ENCODE measurements around the gene DIAPH2.

Gene DIAPH2

DNA sequence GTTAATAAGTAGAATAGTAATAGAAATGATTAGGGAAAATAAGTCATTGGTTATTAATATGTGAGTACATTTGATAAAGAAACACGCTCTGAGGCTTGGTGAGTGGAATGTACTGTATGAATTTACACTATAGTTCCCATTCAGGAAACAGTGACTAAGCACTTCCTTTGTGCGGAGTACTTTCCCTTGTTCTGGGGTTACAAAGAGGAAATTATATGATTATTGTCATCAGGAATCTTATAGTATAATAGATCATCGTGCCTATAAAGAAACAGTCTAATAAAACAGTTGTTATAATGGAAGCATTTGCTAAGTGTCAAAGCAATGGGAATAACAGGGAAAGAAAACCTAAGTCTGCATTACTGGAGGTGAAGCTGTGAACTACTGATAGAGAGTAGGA, 337.0 kb downstream of the DIAPH2 start:
- Histone ChIP-seq H3K4me1 (ENCODE audit: low read length) (no peaks in the 10 kb centered on the region), H3K4me2 (ENCODE audit: low read depth, low read length) (no peak overlapping the region), H3K9ac (ENCODE audit: low read length) (no peak overlapping the region), H3F3A (ENCODE audit: insufficient read depth, low read length) (no peaks in the 10 kb centered on the region), H3K9me3 (replicated peaks; ENCODE audit: insufficient read depth, low read length) (no peaks in the 10 kb centered on the region), H3K27me3 (replicated peaks; ENCODE audit: insufficient read depth, low read length) (no peaks in the 10 kb centered on the region), H3K9me2 (replicated peaks; ENCODE audit: insufficient read depth, low read length) (no peaks in the 10 kb centered on the region), H3K4me3 (ENCODE audit: low read length) (no peak overlapping the region), H4K20me1 (ENCODE audit: insufficient read depth, low read length) (no peaks in the 10 kb centered on the region), H2AFZ (ENCODE audit: low read length) (no peak overlapping the region), H3K79me2 (ENCODE audit: low read length) (no peaks in the 10 kb centered on the region), H3K36me3 (replicated peaks; ENCODE audit: insufficient read depth, low read length) (no peaks in the 10 kb centered on the region), H3K27ac (ENCODE audit: low read length) (no peak overlapping the region)
- no peak for DNase-seq
- TF ChIP-seq EZH2phosphoT487 (IDR thresholded peaks at IDR 0.05; ENCODE audit: low read length) (no peak), EZH2 (optimal IDR thresholded peaks at IDR 0.05; ENCODE audit: low read depth, low read length) (no peak)
- TF ChIP-seq, protein P1, sequence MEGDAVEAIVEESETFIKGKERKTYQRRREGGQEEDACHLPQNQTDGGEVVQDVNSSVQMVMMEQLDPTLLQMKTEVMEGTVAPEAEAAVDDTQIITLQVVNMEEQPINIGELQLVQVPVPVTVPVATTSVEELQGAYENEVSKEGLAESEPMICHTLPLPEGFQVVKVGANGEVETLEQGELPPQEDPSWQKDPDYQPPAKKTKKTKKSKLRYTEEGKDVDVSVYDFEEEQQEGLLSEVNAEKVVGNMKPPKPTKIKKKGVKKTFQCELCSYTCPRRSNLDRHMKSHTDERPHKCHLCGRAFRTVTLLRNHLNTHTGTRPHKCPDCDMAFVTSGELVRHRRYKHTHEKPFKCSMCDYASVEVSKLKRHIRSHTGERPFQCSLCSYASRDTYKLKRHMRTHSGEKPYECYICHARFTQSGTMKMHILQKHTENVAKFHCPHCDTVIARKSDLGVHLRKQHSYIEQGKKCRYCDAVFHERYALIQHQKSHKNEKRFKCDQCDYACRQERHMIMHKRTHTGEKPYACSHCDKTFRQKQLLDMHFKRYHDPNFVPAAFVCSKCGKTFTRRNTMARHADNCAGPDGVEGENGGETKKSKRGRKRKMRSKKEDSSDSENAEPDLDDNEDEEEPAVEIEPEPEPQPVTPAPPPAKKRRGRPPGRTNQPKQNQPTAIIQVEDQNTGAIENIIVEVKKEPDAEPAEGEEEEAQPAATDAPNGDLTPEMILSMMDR (IDR thresholded peaks at IDR 0.05; ENCODE audit: low read length), result no peak

- Histone ChIP-seq H3K9ac (ENCODE audit: low read length) (no peak overlapping the region), H3K9me3 (replicated peaks; ENCODE audit: insufficient read depth, low read length) (no peaks in the 10 kb centered on the region), H3K4me1 (ENCODE audit: low read length) (no peaks in the 10 kb centered on the region), H2AFZ (ENCODE audit: low read length) (no peak overlapping the region), H3K79me2 (ENCODE audit: low read length) (no peaks in the 10 kb centered on the region), H4K20me1 (ENCODE audit: insufficient read depth, low read length) (no peaks in the 10 kb centered on the region), H3K4me2 (ENCODE audit: low read depth, low read length) (no peak overlapping the region), H3K27ac (ENCODE audit: low read length) (no peak overlapping the region), H3K4me3 (ENCODE audit: low read length) (no peak overlapping the region), H3K9me2 (replicated peaks; ENCODE audit: insufficient read depth, low read length) (no peaks in the 10 kb centered on the region), H3K36me3 (replicated peaks; ENCODE audit: insufficient read depth, low read length) (no peaks in the 10 kb centered on the region), H3F3A (ENCODE audit: insufficient read depth, low read length) (no peaks in the 10 kb centered on the region), H3K27me3 (replicated peaks; ENCODE audit: insufficient read depth, low read length) (no peaks in the 10 kb centered on the region)
- DNase-seq, result peak; percentile 9
- TF ChIP-seq EZH2 (optimal IDR thresholded peaks at IDR 0.05; ENCODE audit: low read depth, low read length) (no peak), EZH2phosphoT487 (IDR thresholded peaks at IDR 0.05; ENCODE audit: low read length) (no peak)
- TF ChIP-seq, protein P1 (IDR thresholded peaks at IDR 0.05; ENCODE audit: low read length), result no peak
Measured at GRCh38 chrX:97026406-97026805, 341.8 kb downstream of the DIAPH2 start.

DNA sequence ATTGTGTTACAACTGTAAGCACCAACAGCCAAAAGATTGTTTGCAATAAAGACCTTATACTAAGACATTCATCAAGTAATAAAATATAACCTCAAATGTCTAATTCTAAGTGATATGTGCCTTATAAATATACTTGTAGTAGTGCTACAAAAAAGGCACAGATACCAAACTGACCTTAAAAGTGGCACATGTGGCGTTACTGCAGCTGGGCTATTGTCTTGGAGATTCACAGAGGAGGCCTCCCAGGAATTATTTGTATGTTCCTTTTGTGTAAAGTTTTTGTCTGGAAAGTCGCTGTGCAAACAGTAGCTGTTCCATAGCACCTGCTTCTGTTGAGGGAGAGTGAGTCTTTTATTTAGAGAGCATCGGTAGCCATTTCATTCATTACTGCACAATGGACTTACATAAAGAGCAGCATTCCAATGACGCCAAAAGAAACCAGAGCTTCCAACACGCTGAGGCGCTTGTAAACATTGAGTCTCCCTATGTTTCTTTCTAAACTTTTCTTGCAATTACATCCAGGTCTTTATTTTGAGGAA, 342.8 kb downstream of the DIAPH2 start:
- H3K4me1 ChIP-seq (ENCODE audit: low read length), result no peaks in the 10 kb centered on the region
- H2AFZ ChIP-seq (ENCODE audit: low read length), result no peak overlapping the region
- no peaks in the 10 kb centered on the region for H4K20me1 ChIP-seq (ENCODE audit: insufficient read depth, low read length)
- TF ChIP-seq EZH2 (optimal IDR thresholded peaks at IDR 0.05; ENCODE audit: low read depth, low read length), result no peak
- TF ChIP-seq, protein P1 (IDR thresholded peaks at IDR 0.05; ENCODE audit: low read length), result no peak
- no peak overlapping the region for H3K27ac ChIP-seq (ENCODE audit: low read length)
- H3K36me3 ChIP-seq (replicated peaks; ENCODE audit: insufficient read depth, low read length), result no peaks in the 10 kb centered on the region
- H3K4me3 ChIP-seq (ENCODE audit: low read length), result no peak overlapping the region
- no peaks in the 10 kb centered on the region for H3K9me2 ChIP-seq (replicated peaks; ENCODE audit: insufficient read depth, low read length)
- no peak overlapping the region for H3K4me2 ChIP-seq (ENCODE audit: low read depth, low read length)
- no peaks in the 10 kb centered on the region for H3K9me3 ChIP-seq (replicated peaks; ENCODE audit: insufficient read depth, low read length)
- no peaks in the 10 kb centered on the region for H3K27me3 ChIP-seq (replicated peaks; ENCODE audit: insufficient read depth, low read length)
- DNase-seq, result no peak
- no peaks in the 10 kb centered on the region for H3F3A ChIP-seq (ENCODE audit: insufficient read depth, low read length)
- H3K9ac ChIP-seq (ENCODE audit: low read length), result no peak overlapping the region
- H3K79me2 ChIP-seq (ENCODE audit: low read length), result no peaks in the 10 kb centered on the region
